Activated naive CD4-positive, alpha-beta T cell (primary cell): Measurements from ENCODE around the gene SLC4A9.

Experiments used
- DNase-seq, 4 experiments: peaks; one replicate each; lab custom pipeline; 2025; lab: John Stamatoyannopoulos, UW

Gene SLC4A9

GRCh38 chr5:140360101-140360500, at the start of gene SLC4A9:
TSS of gene SLC4A9 (plus strand) at chr5:140360194. CDS start at chr5:140360237, 43 bp downstream.
- DNase-seq = no peak

- DNase-seq = no peak
These were observed 49.6 kb upstream of the SLC4A9 start for GRCh38 chr5:140310434-140310833.

- no peak for DNase-seq
These were observed 49.0 kb upstream of the SLC4A9 start for GRCh38 chr5:140311011-140311467.

- DNase-seq = no peak
These were observed 47.8 kb upstream of the SLC4A9 start for GRCh38 chr5:140312067-140312790.

GRCh38 chr5:140312791-140313189, 47.2 kb upstream of the SLC4A9 start:
- no peak for DNase-seq

GRCh38 chr5:140317859-140318258, 42.1 kb upstream of the SLC4A9 start:
- DNase-seq = no peak

- DNase-seq = no peak
These were observed 41.2 kb upstream of the SLC4A9 start for GRCh38 chr5:140318792-140319191.

- no peak for DNase-seq
These were observed 40.2 kb upstream of the SLC4A9 start for GRCh38 chr5:140319833-140320232.

- no peak for DNase-seq
These were observed 38.2 kb upstream of the SLC4A9 start for GRCh38 chr5:140321796-140322195.

GRCh38 chr5:140322751-140323731, 37.0 kb upstream of the SLC4A9 start:
- no peak for DNase-seq

GRCh38 chr5:140324041-140324600, 35.9 kb upstream of the SLC4A9 start:
- DNase-seq = no peak

- DNase-seq = no peak
These were observed 35.3 kb upstream of the SLC4A9 start for GRCh38 chr5:140324617-140325241.

- no peak for DNase-seq
These were observed 34.5 kb upstream of the SLC4A9 start for GRCh38 chr5:140325486-140325885.

- no peak for DNase-seq
These were observed 32.4 kb upstream of the SLC4A9 start for GRCh38 chr5:140327589-140327988.

GRCh38 chr5:140328036-140328764, 31.8 kb upstream of the SLC4A9 start:
- DNase-seq = no peak

GRCh38 chr5:140329739-140330481, 30.1 kb upstream of the SLC4A9 start:
- DNase-seq = no peak

- no peak for DNase-seq
These were observed 28.4 kb upstream of the SLC4A9 start for GRCh38 chr5:140331638-140332037.

- no peak for DNase-seq
These were observed 23.6 kb upstream of the SLC4A9 start for GRCh38 chr5:140336388-140336787.

- no peak for DNase-seq
These were observed 22.1 kb upstream of the SLC4A9 start for GRCh38 chr5:140337880-140338279.

- DNase-seq = no peak
These were observed 21.7 kb upstream of the SLC4A9 start for GRCh38 chr5:140338336-140338735.

GRCh38 chr5:140338908-140339307, 21.1 kb upstream of the SLC4A9 start:
- DNase-seq = no peak
